Renal pelvis (tissue), 12 donors: ENCODE results near the gene LY6G6C. TPM values are rescaled to one million over a fixed set of nuclear protein-coding genes. Genes with fewer than 3 reads are reported as not detected.

Experiments used
- DNase-seq: peaks from one replicate; pipeline ENCODE4 v3.0.0-alpha.2; 2013
- long read RNA-seq, 16 experiments: transcript quantifications; one replicate each; lab custom pipeline, GENCODE V29; 2026
- polyA plus RNA-seq, 3 donors: library from polyadenylated mRNA; unstranded; fragments of 120-200 nt; gene quantifications; one replicate each; pipeline ENCODE4 v1.2.1, GENCODE V29; 2013; ENCODE audit not compliant: insufficient read length in 3 of 3

The LY6G6C gene
- under 1 TPM; 0.28 to 0.89 (median 0.69) TPM for polyA plus RNA-seq
- long read RNA-seq, donor 1, result 0 reads
- long read RNA-seq, donor 2, result 0 reads
- long read RNA-seq, donor 3, result 0 reads
- long read RNA-seq, donor 4, result 0 reads
- long read RNA-seq, donor 5, result 0 reads
- long read RNA-seq, donor 6, result 0 reads
- long read RNA-seq, donor 7, result 0 reads
- long read RNA-seq, donor 8, result 0 reads
- long read RNA-seq, donor 9, result 0 reads
- long read RNA-seq, donor 10, result 0 reads
- long read RNA-seq, donor 11, result 0 reads
- long read RNA-seq, donor 12, result 0 reads
- long read RNA-seq, donor 13, result 0 reads
- long read RNA-seq, donor 14, result 0 reads
- long read RNA-seq, donor 15, result 0 reads
- long read RNA-seq, donor 16, result 0 reads

- no peak for DNase-seq
Observed at GRCh38 chr6:31721351-31722020, at the start of gene LY6G6C. LY6G6C (minus strand) TSS chr6:31721746; CDS start chr6:31721679, 67 bp downstream.

- DNase-seq, result no peak
Observed at GRCh38 chr6:31770860-31771259, 49.3 kb upstream of the LY6G6C start.

- no peak for DNase-seq
Observed at GRCh38 chr6:31769684-31770371, 48.3 kb upstream of the LY6G6C start.

- no peak for DNase-seq
Observed at GRCh38 chr6:31768363-31769257, 47.1 kb upstream of the LY6G6C start.

GRCh38 chr6:31767096-31767645 lies 45.6 kb upstream of the LY6G6C start:
- DNase-seq, result no peak

GRCh38 chr6:31765910-31766794 lies 44.6 kb upstream of the LY6G6C start:
- peak; percentile 31 for DNase-seq

- no peak for DNase-seq
Observed at GRCh38 chr6:31765559-31765909, 44.0 kb upstream of the LY6G6C start.

GRCh38 chr6:31764198-31764597 lies 42.7 kb upstream of the LY6G6C start:
- DNase-seq, result no peak

- peak; percentile 54 for DNase-seq
Observed at GRCh38 chr6:31763619-31763940, 42.0 kb upstream of the LY6G6C start.

- no peak for DNase-seq
Observed at GRCh38 chr6:31762878-31763618, 41.5 kb upstream of the LY6G6C start.

GRCh38 chr6:31762356-31762755 lies 40.8 kb upstream of the LY6G6C start, which contains the start of gene SAPCD1:
SAPCD1 (plus strand) TSS chr6:31762656; CDS start chr6:31763055, 399 bp downstream.
- DNase-seq, result no peak

GRCh38 chr6:31761343-31761742 lies 39.8 kb upstream of the LY6G6C start:
- DNase-seq, result no peak

GRCh38 chr6:31760790-31761189 lies 39.2 kb upstream of the LY6G6C start:
- no peak for DNase-seq

GRCh38 chr6:31758281-31758680 lies 36.7 kb upstream of the LY6G6C start:
- DNase-seq, result no peak

- DNase-seq, result no peak
Observed at GRCh38 chr6:31752739-31753319, 31.3 kb upstream of the LY6G6C start.

GRCh38 chr6:31750411-31751022 lies 29.0 kb upstream of the LY6G6C start:
- DNase-seq, result no peak

- no peak for DNase-seq
Observed at GRCh38 chr6:31749301-31750036, 27.9 kb upstream of the LY6G6C start.

GRCh38 chr6:31744422-31744821 lies 22.9 kb upstream of the LY6G6C start:
- no peak for DNase-seq
